Measurements from ENCODE around the gene HOXB7.

The HOXB7 gene

DNA sequence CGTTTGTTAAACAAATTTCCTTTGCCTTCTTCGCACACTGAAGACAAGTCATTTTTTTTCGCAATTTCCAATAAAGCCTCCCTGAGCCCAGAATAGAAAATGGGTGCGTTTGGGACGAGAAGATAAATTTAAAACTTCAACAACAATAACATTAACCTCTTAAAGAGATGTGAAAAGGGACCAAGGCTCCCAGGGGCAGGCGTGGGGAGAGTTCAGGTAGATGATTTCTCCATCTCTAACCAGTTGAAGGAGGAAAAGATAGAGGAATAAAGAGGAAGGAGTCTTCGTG, 31.4 kb downstream of the HOXB7 start:
- DNase-seq (ENCODE audit: low spot score) = no peak

DNA sequence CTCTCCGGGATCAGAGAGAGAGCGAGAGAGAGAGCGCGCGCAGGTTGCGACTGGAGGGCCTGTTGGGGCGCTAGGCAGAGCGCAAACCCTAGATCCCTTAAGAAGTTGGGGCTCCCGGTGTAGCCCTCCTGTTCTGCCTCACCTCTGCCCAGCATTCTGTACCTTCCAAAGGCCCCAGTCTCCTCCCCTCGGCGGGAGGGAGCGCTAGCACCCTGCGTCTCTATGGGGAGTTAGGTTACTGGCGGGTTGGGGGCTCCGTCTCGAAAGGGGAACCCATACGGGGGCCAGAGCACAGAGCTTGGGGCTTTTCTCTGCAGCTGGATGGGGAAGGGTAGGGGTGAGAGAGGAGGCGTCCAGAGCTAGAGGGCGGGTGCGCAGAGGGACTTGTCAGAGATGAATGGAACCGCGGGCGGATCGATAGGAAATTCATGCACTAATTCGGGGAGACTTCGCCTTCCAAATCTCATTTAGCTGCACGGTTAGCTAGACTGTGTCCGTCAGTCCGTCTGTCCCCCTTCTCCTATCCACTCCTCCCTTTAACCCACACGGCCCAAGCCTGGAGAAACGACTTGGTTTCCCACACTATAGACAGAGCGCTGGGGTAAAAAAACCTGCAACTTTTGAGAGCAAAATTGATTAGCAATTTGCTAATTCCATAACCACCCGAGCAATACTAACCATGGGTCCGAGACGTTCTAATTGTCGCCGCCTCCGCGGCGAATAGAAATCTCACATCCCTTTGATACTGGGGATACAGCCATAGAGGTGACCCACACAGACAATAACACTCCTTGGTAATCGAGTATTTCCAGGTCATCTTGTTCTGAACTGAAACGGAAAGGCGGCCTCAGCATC, 32.0 kb downstream of the HOXB7 start:
- peak; percentile 6 for DNase-seq (ENCODE audit: low spot score)

DNA sequence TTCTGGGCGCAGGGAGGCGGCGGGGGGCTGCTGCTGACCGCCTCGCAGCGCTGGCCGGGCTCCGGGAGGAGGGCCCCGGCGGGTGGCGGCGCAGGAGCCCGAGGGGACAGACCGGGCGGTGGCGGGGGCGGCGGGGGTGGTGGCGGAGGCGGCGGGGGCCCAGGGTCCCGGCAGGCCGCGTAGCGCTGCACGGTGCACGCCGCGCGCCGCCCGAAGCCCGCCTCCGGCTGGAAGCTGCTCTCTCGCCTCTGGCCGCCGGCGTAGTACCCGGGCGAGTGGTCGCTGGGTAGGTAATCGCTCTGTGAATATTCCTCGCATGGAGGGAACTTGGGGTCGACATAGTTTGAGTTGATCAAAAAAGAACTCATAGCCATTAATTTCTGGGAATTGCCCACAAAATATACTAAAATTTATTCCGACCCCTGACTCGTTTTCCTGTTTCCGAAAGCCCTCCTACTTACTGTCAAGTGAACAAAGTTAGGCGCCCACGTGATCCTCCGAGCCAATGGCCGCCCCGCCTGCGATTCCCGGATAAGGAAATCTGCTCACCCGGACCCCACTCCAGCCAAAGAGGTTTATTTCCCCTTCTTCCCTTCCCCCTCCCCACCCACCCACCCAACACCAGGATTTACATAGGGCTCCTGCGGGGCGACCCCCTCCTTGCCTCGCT, 32.7 kb downstream of the HOXB7 start, which contains the start of gene HOXB4:
Gene HOXB4 (minus strand): TSS at position 405 of the 670 bp plus-strand sequence. CDS start 31 bp downstream, at position 374.
- DNase-seq (ENCODE audit: low spot score) = peak; percentile 35

DNA sequence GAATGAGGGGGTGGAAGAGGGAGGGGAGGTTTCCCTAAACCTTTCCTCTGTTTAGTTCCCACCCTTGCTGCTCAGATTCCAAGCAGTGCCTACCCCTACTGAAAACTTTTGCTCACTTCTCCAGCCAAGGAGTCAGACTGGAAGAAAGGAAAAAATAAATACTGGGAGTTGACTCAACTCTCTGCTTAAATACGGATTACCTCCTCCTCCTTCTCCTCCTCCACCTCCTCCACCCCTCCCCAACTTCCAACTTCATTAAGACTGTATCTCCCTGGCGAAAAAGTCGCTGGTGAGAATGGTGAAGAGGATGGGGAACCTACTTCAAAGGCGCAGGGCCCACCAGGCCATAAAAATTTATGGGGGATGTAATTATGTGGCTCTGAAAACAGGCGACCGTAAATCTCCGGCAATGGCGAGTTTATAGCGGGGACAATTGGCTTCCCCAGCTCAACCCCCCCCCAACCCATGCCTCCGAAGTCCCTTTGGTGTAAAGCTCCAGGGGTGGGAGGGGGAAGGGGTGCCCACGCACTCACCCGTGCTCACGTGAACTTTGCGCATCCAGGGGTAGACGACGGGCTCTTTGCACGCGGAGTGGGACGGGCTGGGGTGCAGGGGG, 33.4 kb downstream of the HOXB7 start:
- DNase-seq (ENCODE audit: low spot score) = no peak

DNA sequence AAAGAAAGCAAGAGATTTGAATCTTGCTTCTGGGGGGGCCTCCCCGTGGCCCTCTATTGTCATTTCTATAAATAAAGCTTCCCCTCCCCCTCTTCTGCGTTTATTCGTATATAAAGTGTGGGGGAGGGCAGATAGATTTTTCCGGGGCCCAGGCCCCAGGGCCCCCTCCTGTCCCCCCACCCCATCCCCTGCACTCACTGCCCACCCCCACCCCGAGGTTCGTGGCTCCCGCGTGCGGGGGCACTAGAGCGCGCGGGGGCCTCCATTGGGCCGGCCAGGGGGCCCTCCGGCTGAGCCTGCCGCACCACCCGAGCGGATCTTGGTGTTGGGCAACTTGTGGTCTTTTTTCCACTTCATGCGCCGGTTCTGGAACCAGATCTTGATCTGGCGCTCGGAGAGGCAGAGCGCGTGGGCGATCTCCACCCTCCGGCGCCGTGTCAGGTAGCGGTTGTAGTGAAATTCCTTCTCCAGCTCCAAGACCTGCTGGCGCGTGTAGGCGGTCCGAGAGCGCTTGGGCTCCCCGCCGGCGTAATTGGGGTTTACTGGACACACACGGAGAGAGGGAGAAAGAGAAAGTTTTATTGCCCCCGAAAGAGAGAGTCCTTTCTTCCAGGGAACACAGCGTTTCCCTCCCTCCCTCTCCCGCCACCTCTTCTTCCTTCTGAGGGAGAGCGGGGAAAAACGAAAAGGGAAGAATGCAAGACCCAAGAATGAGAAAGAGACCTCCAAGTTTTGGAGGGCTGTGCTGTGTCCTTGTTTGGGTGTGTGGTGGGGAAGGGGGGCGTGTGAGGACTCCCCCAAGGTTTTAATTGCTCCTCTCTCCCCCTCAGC, 34.1 kb downstream of the HOXB7 start:
- peak; percentile 23 for DNase-seq (ENCODE audit: low spot score)

DNA sequence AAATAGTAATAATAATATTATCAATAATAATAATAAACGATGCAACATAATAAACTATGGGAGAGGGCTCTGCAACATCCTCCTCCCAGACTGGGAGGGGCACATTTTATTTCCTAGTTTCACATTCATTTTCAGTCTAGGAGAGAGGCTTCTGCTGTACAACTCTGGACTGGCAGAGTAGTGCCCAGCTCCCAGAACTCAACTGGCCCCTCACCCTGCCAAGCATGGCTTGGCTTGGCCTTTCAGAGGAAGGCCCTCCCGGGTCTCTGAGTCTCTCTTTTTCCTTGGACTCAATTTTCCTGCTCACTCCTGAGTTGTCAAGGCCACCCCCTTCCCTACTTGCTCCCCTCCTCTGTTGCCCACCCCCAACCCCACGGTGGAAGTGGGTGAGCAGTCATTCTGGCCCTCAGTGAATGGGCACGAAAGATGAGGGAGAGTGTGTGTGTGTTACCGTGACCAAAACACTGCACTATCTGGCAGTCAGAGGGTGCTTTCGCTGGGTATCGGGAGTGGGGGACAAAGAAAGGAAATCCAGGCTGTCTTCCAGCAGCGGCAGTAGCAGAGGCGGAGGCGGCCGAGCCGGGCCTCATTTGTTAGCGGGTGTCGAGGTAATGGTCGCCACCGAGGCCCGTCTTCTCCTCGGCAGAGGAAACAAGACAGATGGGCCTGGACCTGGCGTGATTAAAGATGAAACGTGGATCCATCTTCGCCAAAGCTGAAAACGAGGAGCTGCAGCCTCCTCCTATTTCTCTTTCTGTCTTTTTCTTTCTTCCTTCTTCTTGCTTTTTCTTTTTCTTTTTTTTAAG, 34.9 kb downstream of the HOXB7 start:
- no peak for DNase-seq (ENCODE audit: low spot score)

DNA sequence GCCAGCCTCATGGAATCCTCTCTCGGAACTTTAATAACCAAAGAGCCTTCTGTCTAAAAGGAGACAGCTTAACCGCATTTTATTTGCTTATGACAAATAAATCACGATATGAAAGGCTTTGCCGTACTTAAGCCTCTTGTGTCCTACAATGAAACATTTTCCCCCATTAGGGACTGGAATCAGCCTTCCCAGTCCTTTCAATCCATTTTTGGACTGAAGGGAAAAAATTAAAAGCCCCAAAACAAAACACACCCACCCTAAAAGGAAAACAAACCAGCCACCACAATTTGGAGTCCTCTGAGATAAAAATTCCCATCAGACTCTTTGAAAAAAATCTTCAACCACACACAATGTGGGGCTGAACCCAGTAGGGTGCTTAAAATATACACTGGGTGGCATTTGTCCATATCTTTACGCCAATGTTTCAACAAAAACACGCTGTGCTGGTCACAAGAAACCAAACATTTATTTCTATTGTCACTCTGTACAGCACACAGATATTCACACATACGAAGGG, 35.7 kb downstream of the HOXB7 start:
- DNase-seq (ENCODE audit: low spot score) = no peak

DNA sequence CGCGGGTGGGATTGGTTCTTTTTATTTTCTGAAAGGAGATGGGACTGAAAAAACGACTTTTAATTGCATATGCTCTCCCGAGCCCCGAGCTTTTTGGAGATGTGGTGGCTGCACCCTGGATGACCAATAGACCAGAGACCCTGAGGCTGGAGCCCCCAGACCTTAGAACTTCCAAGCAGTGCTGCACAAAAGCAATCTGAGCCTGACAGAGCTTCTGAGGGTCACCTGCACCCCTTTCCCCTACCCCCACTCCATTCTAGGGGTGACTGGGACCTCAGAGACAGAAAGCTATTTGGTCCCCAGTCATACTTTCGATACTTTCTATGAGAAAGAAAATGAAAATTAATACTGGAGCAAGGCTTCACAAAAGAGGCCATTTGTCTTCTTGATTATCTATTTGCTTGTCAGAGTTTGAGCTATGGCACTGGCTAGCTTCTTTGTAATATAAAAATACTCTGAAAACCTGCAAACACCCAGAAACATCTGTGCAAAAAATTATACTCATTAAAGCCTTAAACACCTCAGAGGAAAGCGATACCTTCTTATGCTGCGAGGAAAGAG, 36.2 kb downstream of the HOXB7 start:
- DNase-seq (ENCODE audit: low spot score) = no peak

DNA sequence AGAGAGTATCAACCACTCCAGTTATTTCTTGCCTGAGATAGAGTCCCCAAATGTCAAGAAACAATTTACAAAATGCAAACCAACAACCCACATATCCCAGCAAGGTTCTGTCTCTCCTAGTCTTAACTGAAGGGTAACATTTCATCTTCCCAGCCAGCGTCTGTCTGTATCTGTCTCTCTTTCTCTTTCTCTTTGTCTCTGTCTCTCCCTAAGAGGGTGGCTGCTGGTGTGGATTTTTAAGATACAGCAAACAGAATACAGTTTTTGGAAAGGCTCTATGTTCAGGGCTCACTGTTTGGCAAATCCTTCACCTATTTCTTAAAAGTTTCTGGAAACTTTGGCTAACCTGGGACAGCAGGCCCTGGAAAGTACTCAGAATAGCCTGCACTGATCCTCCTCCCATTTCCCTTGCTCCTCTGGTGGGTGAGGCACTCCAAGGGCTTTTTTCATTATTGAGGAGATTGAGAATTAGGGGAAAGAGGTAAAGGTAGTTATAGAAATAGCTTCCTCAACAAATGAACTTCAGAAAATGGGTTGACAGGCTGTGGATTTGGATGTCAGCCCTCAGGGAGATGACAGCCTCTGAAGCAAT, 38.9 kb downstream of the HOXB7 start:
- DNase-seq (ENCODE audit: low spot score) = no peak

DNA sequence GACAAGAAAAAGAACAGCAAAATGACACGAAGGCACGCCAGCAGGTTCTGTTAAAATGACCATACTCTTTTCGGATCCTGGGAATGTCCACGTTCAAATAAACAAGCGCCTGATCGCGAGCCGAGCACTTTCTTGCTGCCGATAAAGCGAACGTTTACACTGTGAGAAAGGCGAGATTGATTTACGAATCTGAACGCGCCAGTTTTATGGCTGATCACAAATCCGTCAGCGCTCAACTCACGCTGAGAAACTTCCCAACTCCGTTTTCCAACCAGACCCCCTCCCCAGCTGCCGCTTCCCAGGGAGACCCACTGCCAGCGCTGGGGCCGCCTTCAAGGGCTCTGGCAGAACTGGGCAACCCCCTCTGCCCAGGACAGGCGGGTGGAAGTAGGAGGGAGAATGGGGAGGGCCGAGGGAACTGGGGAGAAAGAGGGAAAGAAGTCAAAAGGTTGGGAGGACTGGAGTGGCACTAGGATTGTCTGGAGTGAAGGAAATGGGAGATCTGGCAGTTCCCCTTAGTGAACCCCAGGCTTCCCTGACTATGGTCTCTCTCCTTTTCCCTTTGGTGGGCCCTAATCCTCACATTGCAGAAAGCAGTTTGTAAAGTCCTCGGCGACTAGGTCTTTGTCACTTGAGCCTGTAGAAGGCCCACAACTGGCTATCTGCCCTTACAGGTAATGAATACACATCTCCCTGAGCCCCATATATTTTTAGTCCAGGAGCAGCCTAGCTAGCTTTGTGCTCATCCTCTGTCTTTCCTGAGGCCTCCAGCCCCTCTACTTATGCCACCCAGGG, 39.6 kb downstream of the HOXB7 start:
- DNase-seq (ENCODE audit: low spot score) = no peak

DNA sequence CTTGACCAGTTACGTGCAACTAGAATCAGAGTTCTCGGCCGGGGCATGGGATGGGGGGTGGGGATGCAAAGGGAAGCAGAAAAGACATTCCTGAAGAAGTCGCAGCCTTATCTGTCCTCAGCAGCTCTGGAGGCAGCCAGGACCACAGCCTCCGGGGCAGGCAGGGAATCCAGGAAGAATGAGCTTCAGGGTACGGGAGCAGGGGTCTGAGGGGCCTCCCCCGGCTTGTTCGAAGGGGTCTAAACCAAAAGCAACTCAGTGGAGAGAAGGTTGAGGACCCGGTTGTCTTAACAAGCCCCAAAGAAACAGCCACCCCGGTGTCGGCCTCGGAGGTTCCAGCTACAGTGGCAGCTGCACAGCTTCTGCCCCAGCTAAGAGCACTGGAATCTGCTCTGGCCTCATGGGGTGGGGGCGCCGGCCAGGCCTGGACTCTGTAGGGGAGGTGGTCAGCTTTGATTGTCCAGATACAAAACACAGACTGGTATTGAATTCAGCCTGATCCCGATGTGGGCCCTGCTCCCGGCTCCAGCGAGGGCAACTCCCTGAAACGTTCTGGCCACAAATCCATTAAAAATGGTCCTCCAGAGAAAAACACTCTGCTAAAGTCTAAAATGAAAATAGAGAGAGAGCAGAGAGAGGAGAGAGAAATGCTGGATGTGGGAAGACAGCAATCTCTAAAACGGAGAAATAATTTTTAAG, 40.3 kb downstream of the HOXB7 start:
- DNase-seq (ENCODE audit: low spot score) = no peak

DNA sequence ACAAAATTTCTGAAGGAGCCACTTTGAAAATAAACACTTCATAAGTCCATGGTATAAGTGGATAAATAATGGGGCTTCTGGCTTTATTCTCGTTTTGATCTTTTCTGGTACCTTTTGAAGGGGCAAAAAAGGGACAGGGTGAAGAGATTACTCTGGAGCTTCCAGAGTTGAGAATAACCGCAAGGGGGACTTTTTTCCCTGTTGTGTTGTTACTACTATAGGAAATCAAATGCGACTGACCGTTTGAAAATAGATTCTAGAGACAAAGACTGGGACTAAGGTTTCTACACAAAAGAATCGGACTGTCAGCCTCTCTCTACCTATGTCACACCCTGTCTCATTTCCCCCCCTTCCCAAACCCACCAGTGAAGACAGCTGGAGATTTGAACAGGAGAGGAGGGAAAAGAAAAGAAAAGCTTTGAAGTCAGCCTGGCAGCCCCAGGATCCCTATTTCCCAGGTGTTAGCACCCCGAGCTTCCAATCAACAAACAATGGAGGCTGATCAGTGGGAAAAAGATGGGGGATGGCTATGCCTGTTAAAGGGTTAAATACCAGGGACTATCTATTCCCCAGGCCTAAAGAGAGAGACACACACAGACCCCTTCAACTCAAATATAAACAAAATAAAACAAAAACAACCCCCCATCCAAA, 41.0 kb downstream of the HOXB7 start:
- DNase-seq (ENCODE audit: low spot score) = no peak

DNA sequence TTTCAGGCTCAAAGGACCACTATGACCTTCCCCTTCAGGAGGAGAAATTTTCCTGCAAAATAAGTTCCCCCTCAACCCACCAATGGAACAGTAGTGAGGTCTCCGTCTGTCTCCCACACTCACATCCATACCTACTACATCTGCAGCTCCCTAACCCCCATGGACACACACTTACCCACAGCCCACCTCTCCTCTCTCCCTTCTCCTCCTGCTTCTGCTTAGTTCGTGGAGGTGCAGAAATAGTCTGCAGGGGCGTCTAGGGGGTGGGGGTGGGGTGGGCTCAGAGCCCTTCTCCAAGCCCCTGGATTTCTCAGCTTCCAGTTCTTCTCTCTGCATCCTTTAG, 41.6 kb downstream of the HOXB7 start:
- DNase-seq (ENCODE audit: low spot score) = no peak

DNA sequence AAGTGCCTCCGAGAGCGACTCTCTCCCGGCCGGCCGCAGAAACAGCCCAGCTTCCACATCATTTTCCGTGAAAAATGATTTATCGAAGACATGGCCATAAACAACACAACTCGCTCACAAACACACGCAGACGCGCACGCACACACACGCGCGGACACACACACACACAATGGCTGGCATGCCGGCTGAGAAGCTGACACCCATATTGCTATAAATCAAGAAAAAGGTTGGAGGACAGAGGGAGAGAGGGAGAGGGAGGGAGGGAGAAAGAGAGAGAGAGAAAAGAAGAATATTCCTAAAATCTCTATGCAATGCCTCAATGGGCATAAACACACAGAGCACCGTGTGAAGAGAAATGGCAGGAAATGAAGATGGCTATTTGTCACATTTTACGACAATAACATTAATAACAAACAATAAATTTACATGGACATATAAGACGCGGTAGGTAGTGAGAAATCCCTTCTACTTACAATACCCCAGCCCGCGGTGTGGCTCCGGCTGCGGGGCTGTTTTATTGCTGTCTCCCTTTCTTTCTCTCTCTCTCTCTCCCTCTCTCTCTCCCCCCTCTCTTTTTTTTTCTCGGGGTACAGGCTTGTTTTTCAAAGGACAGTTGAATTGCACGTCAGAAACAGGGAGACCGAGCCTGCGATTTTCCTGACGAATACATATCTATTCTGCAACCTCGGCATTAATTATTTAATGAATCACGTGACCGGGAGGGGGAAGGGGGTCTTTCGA, 42.1 kb downstream of the HOXB7 start:
- no peak for DNase-seq (ENCODE audit: low spot score)

DNA sequence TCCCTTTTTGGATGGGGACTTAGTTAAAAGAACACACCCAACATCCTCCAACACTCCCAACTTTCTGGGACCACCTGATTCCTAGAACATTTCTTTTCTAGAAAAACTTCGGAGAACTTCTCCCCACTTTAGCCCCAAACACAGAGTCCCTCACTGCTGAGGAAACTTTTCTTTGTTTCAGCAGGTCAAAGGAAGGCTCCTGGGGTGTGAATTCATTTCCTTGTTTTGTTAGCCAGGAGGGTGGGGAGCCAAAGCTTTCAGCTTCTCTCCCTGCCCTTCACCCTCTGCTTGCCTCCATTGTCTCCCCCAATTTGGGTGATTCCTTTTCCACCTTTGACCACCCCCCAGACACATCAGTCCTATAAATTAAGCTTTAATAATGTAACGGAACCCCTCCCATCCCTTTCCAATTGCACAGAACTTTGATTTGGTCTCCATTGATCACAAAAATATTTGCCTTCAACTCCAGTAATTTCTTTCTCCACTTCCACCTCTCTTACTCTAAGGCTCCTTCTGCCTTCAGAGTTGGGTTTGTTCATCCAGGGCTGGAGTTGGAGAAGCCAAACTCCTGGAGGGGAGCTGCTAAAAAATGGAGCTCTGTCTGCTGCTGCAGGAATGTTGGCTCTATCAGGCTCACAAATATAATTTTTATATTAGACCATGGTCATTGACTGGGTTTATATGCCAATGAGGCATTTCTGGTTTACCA, 43.0 kb downstream of the HOXB7 start:
- no peak for DNase-seq (ENCODE audit: low spot score)

DNA sequence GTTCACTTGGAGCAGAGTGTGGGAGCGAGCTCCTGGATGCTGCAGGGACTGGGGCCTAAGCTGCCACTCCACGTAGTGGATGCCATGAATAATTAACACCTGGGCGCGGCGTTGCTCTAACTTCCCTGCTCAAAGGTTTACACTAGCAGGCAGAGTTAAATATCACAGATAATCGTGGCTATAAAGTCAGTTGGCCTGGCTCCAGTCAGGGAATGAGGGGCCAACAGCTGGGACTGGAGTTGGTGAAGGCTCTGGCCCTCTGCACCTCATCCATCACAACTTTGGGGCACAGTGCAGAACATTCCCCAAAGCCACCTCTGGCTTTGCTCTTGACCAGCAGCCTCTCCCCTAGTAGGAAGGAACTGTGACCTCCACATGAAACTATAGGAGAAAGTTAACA, 43.6 kb downstream of the HOXB7 start:
- no peak for DNase-seq (ENCODE audit: low spot score)

DNA sequence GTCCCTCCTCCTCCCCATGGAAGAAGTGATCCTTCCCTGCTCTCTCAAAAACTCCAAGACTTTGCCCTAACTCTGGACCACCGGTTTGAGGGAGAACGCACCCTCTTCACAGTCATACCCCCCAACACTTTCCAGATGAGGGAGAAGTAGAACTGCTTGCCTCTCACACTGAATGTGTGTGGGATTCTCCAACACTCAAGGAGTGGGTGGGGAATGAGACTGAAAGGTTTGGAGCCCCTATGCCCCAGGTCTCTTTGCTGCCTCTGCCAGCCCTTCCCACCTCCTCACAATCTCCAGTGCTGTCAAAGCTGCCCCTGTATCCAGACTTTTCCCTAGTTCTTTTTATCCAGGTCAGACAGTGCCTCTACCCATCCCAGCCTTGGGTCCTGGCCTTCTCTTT, 44.1 kb downstream of the HOXB7 start:
- no peak for DNase-seq (ENCODE audit: low spot score)
